Non-pigmented ciliary epithelial cell (primary cell): Measurements from ENCODE around the gene SLC25A31.

ENCODE experiments used
- DNase-seq: peaks from one replicate; pipeline ENCODE4 v3.0.0-alpha.2; 2010; ENCODE audit warnings: low read depth

Gene SLC25A31

GRCh38 chr4:127730142-127730913 lies at the start of gene SLC25A31:
TSS of gene SLC25A31 (plus strand) at chr4:127730400. CDS start at chr4:127730546, 146 bp downstream.
- DNase-seq: no peak

- peak; percentile 63 for DNase-seq
Observed at GRCh38 chr4:127685292-127685691, 44.9 kb upstream of the SLC25A31 start.

DNA sequence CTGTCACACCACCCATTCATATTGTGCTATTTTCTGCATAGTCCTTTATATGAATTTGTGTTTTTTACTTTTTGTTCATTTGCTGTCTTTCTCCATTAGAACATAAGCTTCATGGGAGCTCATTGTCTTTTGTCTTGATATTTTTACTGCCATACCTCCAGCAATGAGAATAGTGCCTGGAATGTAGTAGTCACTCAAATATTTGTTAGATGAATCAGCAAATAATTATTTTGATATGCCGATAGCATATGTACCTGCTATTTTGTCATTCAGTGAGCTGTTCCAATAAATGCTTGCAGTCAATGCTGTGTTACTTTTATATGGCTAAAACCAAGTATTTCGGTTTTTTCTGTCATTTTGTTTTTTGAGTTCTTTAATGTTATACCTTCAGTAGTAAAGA lies 43.5 kb upstream of the SLC25A31 start:
- DNase-seq: no peak

DNA sequence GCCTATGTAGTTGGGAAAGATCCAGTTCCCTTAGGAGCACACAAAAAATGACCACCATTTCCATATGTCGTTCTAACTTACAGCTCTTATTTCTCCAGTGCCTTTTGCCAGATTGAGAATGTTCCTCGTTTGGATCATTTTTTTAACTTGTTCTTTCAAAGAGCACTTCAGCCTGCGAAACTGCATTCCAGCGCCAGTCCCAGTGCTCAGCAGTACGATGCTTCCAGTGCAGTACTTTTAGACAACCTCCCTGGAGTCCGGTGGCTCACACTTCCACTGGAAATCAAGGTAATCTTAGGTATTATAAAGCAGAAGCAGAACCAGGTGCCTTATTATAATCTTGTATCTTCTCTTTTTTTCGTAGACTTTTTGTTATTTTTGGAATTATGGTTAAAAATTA lies 42.6 kb upstream of the SLC25A31 start:
- DNase-seq: no peak

DNA sequence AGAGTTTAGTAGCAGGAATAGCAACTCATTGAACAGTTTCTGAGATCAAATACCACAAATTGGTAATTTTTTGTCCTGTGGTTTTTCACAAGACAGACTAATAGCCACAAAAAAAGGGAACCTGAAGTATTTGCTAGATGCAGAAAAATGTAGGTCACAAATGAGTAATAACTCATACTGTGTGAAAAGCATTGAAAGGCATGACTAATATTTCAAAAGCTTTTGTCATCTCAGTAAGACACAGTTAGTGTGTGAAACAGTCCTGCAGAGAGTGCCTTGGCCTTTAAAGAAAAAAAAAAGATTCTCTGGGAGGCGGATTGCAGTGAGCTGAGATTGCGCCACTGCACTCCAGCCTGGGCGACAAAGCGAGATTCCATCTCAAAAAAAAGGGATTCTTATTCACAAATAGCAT lies 31.4 kb upstream of the SLC25A31 start:
- peak; percentile 92 for DNase-seq

- DNase-seq: peak; percentile 80
Observed at GRCh38 chr4:127708985-127709384, 21.2 kb upstream of the SLC25A31 start.

DNA sequence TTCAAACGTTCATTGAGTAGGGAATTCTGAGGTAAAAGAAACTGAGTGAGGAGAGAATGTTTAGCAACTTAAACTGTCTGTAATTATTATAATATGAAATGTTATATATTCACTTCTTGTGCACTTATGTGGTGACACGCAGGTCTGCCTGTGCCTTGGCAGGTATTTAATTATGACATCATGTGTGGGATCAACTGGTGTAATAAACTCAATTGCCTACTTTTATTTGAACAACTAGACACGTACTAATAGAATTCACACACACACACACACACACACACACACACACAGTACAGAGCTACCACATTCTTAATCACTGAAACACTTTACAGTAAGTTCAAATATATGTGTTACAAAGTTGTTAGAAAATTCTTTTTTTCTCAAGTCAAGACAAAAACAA lies 20.7 kb upstream of the SLC25A31 start:
- DNase-seq: no peak

GRCh38 chr4:127731406-127731805 lies 1.2 kb downstream of the SLC25A31 start:
- DNase-seq: no peak

DNA sequence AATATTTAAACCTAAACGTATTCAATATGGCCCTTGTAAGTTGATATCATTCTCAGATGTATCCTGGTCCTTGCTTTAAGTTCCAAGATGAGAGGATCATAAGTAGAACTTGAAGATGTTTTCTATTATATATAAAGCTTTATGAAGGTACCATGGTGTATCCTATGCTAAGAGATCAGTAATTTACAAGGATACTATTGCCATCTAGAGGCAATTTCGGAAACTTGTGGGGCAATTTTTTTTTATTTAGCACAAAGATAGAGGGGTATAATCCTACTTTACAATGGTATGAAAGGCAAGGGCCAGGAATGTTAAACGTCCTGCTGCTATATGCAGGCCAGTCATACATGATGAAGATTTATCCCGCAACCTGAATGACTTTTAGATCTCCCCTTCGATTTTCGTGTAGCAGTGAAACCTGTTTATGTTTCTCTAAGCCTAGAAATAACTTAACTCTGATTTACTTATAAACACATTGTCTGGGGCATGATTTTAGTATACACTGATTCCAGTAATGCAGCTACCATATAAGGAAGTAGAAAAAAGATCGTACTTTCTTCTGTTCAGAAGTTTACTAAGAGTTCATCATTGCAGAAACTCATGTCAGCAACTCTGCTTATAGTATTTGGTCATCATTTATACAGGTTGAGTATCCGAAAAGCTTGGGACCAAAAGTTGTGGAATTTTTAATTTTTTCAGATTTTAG lies 2.6 kb downstream of the SLC25A31 start:
- peak; percentile 6 for DNase-seq

DNA sequence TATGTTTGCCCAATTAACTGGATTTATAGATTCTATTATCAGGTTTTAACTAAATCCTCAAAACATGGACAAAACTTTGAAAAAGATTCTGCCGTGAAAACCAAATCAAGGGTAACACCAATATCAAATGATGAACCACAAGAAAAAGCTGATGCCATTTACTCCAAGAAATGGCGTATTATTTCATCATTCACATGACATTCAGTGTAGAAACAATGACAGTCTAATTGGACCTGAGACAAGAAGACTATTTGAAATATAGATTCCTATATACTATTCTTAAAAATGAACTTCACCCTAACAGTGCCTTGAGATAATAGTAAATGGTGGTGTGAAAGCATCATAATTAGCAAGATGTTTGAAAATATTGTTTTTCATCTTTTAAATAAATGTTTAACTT lies 4.8 kb downstream of the SLC25A31 start:
- DNase-seq: no peak

DNA sequence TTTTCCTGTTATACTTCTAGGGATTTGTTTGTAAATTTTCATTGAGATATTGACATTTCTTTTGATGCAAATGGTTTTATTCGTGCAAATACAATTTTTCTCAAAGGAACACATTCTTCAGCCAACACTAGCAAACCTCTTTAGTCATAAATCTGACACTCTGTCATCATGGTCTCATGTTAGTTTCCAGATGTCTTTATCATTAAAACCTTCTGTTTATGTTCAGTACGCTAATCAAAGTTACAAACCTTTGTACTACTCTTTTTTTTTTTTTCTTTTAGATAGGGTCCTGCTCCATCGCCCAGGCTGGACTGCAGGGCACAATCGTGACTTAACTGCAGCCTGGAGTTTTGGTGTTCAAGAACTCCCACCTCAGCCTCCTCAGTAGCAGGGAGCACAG lies 7.1 kb downstream of the SLC25A31 start:
- DNase-seq: no peak

- DNase-seq: no peak
Observed at GRCh38 chr4:127741247-127741646, 11.0 kb downstream of the SLC25A31 start.

GRCh38 chr4:127747883-127748282 lies 17.7 kb downstream of the SLC25A31 start:
- no peak for DNase-seq

DNA sequence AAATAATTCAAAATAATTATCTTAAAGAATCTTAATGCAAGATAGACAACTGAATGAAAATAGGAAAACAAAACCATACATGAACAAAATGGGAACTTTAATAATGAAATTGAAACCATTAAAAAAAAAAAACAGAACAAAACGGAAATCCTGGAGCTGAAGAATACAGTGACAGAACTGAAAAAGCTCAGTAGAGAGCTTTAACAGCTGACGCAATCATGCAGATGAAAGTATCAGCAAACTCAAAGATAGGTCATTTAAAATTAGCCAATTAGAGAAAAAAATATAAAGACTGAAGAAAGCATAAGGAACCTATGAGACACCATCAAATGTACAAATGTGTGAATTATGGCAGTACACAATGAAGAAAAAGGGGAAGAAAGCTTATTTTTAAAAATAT lies 18.8 kb downstream of the SLC25A31 start:
- no peak for DNase-seq

- DNase-seq: no peak
Observed at GRCh38 chr4:127756906-127757305, 26.7 kb downstream of the SLC25A31 start.

- no peak for DNase-seq
Observed at GRCh38 chr4:127759228-127759820, 29.1 kb downstream of the SLC25A31 start.

- DNase-seq: no peak
Observed at GRCh38 chr4:127759893-127760292, 29.7 kb downstream of the SLC25A31 start.

DNA sequence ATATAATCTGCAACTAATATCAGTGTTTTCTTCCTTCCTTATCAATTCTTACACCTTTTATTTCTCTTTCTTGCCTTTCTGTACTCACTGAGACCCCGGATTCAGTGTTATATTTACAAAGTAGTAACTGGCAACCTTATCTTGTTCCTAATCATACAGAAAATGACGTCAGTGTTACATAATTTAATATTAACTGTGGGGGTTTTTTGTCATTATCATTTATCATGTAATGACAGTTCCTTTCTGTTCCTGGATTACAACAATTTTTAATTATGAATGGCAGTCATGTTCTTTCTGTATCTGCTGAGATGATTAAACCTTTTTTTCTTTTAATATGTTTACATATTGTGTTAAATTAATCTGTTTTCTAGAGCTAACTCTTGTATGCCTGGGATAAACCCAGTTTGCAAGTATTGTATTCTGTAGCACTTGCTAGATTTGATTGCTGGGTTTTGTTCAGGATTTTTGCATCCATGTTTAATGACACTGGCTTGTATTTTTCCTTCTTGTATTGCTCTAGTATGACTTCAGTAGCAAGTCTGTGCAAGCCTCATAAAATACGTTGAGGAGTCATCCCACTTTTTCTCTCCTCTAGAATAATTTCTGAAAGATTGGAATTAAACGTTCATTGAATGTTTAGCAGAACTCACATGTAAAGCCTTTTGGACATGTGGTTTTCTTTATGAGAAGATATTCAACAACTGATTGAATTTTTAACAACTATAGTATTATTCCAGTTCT lies 41.5 kb downstream of the SLC25A31 start:
- no peak for DNase-seq

- DNase-seq: no peak
Observed at GRCh38 chr4:127772769-127773671, 42.8 kb downstream of the SLC25A31 start.

- DNase-seq: no peak
Observed at GRCh38 chr4:127775843-127776242, 45.6 kb downstream of the SLC25A31 start.

- DNase-seq: no peak
Observed at GRCh38 chr4:127776620-127777019, 46.4 kb downstream of the SLC25A31 start.
